Amygdala (tissue), 56 donors: ENCODE data around the gene OR52B2.
"Not testable (repeated sequence)": the region's sequence is repeated elsewhere in the genome, so short reads cannot be mapped to it uniquely, and the experiment has no call there.

Source experiments
- DNase-seq, 56 donors: peaks; one replicate each; lab custom pipeline; 2025; lab: John Stamatoyannopoulos, UW

The OR52B2 gene

DNA sequence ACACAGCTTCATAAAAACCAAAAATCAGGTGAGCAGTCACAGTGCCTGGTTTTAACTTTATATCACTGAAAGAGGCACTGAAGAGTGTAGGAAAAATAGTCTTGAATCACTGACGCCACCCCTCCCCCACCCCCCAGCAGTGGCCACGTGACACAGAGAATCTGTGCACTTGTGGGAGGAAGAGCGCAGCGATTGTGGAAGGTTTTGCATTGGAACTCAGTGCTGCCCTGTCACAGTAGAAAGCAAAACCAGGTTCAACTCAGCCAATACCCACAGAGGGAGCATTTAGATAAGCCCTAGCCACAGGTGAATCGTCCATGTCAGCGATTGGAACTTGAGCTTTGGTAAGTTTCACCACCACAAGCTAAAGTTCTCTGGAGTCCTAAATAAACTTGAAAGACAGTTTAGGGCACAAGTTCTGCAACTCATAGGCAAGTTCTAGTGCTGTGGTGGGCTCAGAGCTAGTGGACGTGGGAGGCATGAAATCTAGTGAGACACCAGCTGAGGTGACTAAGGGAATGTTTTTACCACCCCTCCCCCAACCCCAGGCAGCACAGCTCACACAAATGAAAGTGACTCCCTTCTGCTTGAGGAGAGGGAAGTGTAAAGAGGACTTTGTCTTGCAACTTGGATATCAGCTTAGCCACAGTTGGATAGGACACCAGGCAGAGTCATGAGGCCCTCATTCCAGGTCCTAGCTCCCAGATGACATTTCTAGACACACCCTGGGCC lies 13.3 kb downstream of the OR52B2 start:
- no peak for DNase-seq

DNA sequence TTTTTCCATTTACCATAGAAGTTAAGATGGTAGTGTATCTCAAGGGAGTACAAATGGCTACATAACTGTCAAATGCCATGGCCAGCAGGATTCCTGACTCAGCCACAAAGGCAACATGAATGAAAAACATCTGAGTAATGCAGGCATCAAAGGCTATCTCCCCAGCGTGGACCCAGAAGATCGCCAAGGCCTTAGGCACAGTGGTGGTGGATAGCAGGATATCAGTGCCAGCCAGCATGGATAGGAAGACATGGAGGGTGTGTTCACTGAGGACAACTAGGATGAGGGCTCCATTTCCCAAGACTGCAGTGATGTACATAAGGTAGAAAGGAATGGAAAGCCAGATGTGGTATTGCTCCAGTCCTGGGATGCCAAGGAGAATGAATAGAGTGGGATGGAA lies 18.0 kb downstream of the OR52B2 start:
- no peak for DNase-seq

GRCh38 chr11:6151117-6151516 lies 19.0 kb downstream of the OR52B2 start:
- DNase-seq, result no peak

DNA sequence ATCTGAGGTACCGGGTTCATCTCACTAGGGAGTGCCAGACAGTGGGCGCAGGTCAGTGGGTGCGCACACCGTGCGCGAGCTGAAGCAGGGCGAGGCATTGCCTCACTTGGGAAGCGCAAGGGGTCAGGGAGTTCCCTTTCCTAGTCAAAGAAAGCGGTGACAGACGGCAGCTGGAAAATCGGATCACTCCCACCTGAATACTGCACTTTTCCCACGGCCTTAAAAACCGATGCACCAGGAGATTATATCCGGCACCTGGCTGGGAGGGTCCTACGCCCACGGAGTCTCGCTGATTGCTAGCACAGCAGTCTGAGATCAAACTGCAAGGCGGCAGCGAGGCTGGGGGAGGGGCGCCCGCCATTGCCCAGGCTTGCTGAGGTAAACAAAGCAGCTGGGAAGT lies 26.4 kb downstream of the OR52B2 start:
- not testable (repeated sequence) for DNase-seq

- no peak for DNase-seq
These were observed 27.2 kb downstream of the OR52B2 start for GRCh38 chr11:6142936-6143335.

DNA sequence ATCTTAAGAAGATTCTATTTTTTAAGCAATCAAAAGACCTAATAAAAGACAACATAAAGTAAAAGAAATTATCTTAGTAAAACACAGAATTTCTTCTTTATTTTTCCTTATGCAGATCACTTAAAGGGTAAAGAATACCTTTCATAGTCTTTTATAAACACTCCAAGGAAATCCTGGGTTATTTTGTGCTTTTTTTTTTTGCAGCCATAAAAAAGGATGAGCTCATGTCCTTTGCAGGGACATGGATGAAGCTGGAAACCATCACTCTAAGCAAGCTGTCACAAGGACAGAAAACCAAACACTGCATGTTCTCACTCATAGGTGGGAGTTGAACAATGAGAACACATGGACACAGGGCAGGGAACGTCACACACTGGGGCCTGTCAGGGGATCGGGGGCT lies 34.2 kb downstream of the OR52B2 start:
- not testable (repeated sequence) for DNase-seq

DNA sequence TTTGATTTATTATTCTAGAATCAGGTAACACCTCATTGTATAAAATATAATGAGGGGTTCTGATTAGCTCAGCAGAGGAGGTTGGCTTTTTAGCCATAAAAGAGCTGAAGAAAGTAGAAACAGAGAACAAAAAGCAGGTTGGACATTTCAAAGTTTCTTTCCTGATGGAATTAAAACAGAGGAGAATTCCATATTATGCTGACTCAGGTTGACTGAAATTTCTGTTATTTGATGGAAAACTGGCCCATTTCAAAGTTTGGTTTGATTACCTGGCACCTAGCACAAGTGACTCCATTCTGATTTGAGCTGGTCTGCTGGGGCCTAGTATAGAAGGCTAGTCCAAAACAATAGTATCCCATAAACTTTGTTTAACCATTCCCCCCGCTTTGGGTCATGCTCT lies 37.7 kb downstream of the OR52B2 start:
- DNase-seq, result no peak

DNA sequence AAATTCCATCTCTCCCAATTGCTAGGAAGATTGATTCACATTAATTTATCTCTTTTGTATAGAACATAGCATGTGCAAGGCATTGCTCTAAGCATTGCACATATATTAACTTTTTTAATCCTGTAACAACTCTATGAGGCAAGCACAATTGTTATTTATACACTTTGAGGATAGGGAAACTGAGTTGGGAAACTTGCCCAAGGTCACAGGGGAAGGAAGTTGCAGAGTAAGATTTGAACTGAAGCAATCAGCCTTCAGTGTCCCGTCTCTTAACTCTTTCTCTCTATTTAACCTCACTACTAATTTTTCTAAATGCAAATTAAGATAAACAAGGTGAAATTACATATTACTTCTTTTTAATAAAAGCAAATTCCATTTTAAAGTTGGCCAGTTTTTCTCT lies 40.5 kb downstream of the OR52B2 start:
- no peak for DNase-seq

DNA sequence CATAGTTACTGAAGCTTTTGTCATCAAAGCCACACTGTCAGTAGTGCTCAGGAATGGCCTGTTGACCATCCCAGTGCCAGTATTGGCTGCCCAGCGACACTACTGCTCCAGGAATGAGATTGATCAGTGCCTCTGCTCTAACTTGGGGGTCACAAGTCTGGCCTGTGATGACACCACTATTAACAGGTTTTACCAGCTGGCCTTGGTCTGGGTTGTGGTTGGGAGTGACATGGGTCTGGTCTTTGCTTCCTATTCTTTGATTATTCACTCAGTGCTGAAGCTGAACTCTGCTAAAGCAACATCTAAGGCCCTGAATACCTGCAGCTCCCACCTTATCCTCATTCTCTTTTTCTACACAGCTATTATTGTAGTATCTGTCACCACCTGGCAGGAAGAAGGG lies 41.1 kb downstream of the OR52B2 start:
- DNase-seq, result no peak

GRCh38 chr11:6127881-6128280 lies 42.2 kb downstream of the OR52B2 start:
- no peak for DNase-seq

GRCh38 chr11:6124245-6124644 lies 45.9 kb downstream of the OR52B2 start:
- no peak for DNase-seq
